Astrocyte (in vitro differentiated cells and primary cell): Measurements from ENCODE around the gene TACR2.

Source experiments
- EZH2 ChIP-seq: IDR thresholded peaks from 2 replicates; pipeline ENCODE4 v1.6.1; 2012; ENCODE audit warnings: mild to moderate bottlenecking, low read length, inconsistent platforms; ENCODE audit not compliant: insufficient read depth
- TF ChIP-seq, protein P1 (sequence below): IDR thresholded peaks from 2 replicates; pipeline ENCODE4 v1.5.1; 2011; ENCODE audit warnings: low read depth, mild to moderate bottlenecking, inconsistent platforms, low read length, moderate library complexity; ENCODE audit not compliant: insufficient read depth

DNA sequence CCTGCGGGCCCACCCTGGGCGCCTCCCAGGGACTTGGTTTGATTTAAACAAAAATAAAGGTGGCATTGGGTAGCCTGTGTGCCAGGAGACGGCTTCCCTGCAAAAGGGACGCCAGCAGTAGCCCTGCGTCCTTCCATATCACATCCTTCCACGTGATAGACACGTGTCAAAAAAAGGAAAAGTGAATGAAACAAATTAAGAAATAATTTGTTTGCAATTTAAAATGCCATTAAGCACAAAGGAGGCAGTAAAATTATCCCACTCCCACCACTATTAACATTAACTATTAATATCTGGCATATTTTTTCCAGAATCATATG lies 7.6 kb downstream of the TACR2 start:
- TF ChIP-seq, protein P1, sequence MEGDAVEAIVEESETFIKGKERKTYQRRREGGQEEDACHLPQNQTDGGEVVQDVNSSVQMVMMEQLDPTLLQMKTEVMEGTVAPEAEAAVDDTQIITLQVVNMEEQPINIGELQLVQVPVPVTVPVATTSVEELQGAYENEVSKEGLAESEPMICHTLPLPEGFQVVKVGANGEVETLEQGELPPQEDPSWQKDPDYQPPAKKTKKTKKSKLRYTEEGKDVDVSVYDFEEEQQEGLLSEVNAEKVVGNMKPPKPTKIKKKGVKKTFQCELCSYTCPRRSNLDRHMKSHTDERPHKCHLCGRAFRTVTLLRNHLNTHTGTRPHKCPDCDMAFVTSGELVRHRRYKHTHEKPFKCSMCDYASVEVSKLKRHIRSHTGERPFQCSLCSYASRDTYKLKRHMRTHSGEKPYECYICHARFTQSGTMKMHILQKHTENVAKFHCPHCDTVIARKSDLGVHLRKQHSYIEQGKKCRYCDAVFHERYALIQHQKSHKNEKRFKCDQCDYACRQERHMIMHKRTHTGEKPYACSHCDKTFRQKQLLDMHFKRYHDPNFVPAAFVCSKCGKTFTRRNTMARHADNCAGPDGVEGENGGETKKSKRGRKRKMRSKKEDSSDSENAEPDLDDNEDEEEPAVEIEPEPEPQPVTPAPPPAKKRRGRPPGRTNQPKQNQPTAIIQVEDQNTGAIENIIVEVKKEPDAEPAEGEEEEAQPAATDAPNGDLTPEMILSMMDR, result no peak
- no peak for TF ChIP-seq EZH2
